Caco-2 (cell line): ENCODE results near the gene NR6A1. TPM values are rescaled to one million over a fixed set of nuclear protein-coding genes. Genes with fewer than 3 reads are reported as not detected.

Experiments used
- BruUV-seq: library from RNA; stranded (reverse); fragments of 400-500 nt; replicated peaks from 2 replicates; lab custom pipeline; 2021; lab: Mats Ljungman, UMichigan
- CTCF ChIA-PET: fragments of 300-600 bp; sonication (Branson Sonifier 250); formaldehyde crosslinking; loops from one replicate; lab custom pipeline; 2022; ENCODE audit warnings: antibody characterized with exemption; lab: Charles Lee
- POLR2A ChIA-PET: fragments of 300-600 bp; sonication (Branson Sonifier 250); formaldehyde crosslinking; loops from one replicate; lab custom pipeline; 2022; ENCODE audit warnings: antibody characterized with exemption; lab: Charles Lee
- DNase-seq, 2 experiments: peaks; one replicate each; pipeline versions ENCODE4 v3.0.0 to v3.0.0-alpha.2; 2020 to 2022
- H3K27me3 ChIP-seq: replicated peaks from 2 replicates; pipeline ENCODE4 v1.6.0; 2011; ENCODE audit warnings: low read length; ENCODE audit not compliant: control insufficient read depth, insufficient read depth
- H3K36me3 ChIP-seq: 2 replicates; pipeline ENCODE4 v1.5.1; 2011; ENCODE audit warnings: low read length; ENCODE audit not compliant: control insufficient read depth, insufficient read depth
- H3K4me1 ChIP-seq: fragments of 250-450 bp; sonication (Bioruptor Pico); 2 replicates; pipeline ENCODE4 v1.5.1; 2020; ENCODE audit warnings: mild to moderate bottlenecking
- H3K4me3 ChIP-seq: 2 replicates; pipeline ENCODE4 v1.5.1; 2011; ENCODE audit warnings: low read depth, mild to moderate bottlenecking, control low read depth, low read length
- H3K9me3 ChIP-seq: fragments of 250-450 bp; sonication (Bioruptor Pico); 2 replicates; pipeline ENCODE4 v1.5.1; 2020; ENCODE audit warnings: mild to moderate bottlenecking, moderate library complexity
- H3K27ac Mint-ChIP-seq: one replicate; pipeline ENCODE4 v1.8.0; 2022; ENCODE audit warnings: mixed read lengths; ENCODE audit not compliant: unreplicated experiment
- H3K27me3 Mint-ChIP-seq: one replicate; pipeline ENCODE4 v1.8.0; 2022; ENCODE audit warnings: mixed read lengths; ENCODE audit not compliant: insufficient read depth, unreplicated experiment
- H3K36me3 Mint-ChIP-seq: one replicate; pipeline ENCODE4 v1.8.0; 2022; ENCODE audit warnings: mild to moderate bottlenecking, mixed read lengths; ENCODE audit not compliant: insufficient read depth, unreplicated experiment
- H3K4me1 Mint-ChIP-seq: one replicate; pipeline ENCODE4 v1.8.0; 2022; ENCODE audit warnings: low read depth, mixed read lengths; ENCODE audit not compliant: unreplicated experiment
- H3K4me3 Mint-ChIP-seq: one replicate; pipeline ENCODE4 v1.8.0; 2022; ENCODE audit warnings: mild to moderate bottlenecking, moderate library complexity, mixed read lengths; ENCODE audit not compliant: unreplicated experiment
- H3K9me3 Mint-ChIP-seq: one replicate; pipeline ENCODE4 v1.8.0; 2022; ENCODE audit warnings: mixed read lengths; ENCODE audit not compliant: unreplicated experiment
- intact Hi-C: fragments of 100-400 bp; cut with micrococcal nuclease; formaldehyde crosslinking; loops from one replicate; pipeline ENCODE4 v1.10.0; 2022; ENCODE audit not compliant: unreplicated experiment
- total RNA-seq: library from RNA; stranded (reverse); gene quantifications from 2 replicates; pipeline ENCODE4 v1.2.3, GENCODE V29; 2022
- TF ChIP-seq, protein P1 (sequence below), 2 experiments: fragments of 200-600 bp in 1 of 2; IDR thresholded peaks; 1 replicate in 1 of 2; 2 replicates in 1 of 2; pipeline versions ENCODE4 v1.5.1 to v1.8.0; 2011 to 2022; ENCODE audit warnings: antibody characterized with exemption in 1 of 2, control low read depth in 1 of 2, inconsistent platforms in 1 of 2, low read depth in 1 of 2, low read length in 1 of 2, mild to moderate bottlenecking in 1 of 2, moderate library complexity in 1 of 2; ENCODE audit not compliant: insufficient read depth in 1 of 2, severe bottlenecking in 1 of 2, unreplicated experiment in 1 of 2

NR6A1 gene
- total RNA-seq, 1 experiment from 2014 or later, result 33.6 TPM

DNA sequence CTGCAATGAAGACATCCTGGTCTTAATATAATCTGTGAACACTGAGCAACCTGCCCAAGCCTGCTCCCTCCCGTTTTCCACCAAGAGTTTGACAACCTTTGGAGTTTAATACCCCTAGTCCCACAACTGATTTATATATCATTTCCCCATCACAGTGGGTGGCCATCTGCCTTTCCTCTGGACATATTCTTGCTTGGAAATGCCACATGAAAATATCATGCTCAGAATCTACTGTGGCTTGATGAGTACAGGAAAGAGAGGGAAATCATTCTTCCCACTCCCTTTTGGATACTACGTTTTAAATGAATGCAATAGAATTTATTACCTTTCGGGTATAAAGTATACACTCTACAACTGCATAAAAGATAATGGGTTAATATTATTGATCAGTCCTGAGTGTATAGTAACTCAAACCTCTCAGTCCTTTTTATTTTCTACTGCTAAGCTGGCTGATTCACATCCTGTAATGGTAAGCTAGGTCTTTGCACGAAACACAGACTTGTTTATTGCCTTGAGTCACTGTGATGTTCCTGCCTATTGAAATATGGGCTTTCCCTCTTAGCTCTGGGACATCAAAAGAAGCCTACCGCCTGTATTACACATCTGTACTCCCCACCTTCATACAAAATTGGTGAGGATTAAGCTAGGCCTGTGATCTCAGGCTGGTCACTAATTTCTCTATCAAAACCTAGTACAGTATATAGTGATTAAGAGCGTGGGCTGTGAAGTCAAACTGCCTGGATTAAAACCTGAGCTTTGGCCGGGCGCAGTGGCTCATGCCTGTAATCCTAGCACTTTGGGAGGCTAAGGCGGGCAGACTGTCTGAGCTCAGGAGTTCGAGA is 196.4 kb downstream of the NR6A1 start:
- no peak overlapping the region for H3K27ac Mint-ChIP-seq
- CTCF ChIA-PET, result interaction anchor here (1.8 kb wide), 1 partner anchor 42 kb away, joined by 3 read pairs; no protein-coding TSS in a partner anchor

GRCh38 chr9:124570942-124571666 is 200.0 kb downstream of the NR6A1 start:
- no peaks in the 10 kb centered on the region for H3K9me3 Mint-ChIP-seq
- BruUV-seq, result no TSS peak
- H3K9me3 ChIP-seq, result no peaks in the 10 kb centered on the region
- H3K4me3 Mint-ChIP-seq, result peak overlapping the region; percentile 1
- no peak overlapping the region for H3K4me3 ChIP-seq
- POLR2A ChIA-PET, result no interaction called here
- peaks cover 40% of the 10 kb centered on the region for H3K4me1 ChIP-seq
- peaks cover 46% of the 10 kb centered on the region for H3K4me1 Mint-ChIP-seq
- no peaks in the 10 kb centered on the region for H3K36me3 ChIP-seq
- H3K27me3 Mint-ChIP-seq, result no peaks in the 10 kb centered on the region
- no peaks in the 10 kb centered on the region for H3K27me3 ChIP-seq
- DNase-seq, result no peak
- peak overlapping the region; percentile 33 for H3K27ac Mint-ChIP-seq
- CTCF ChIA-PET, result interaction anchor here (0.6 kb wide), 1 partner anchor 46 kb away, joined by 3 read pairs; no protein-coding TSS in a partner anchor
- TF ChIP-seq, protein P1, sequence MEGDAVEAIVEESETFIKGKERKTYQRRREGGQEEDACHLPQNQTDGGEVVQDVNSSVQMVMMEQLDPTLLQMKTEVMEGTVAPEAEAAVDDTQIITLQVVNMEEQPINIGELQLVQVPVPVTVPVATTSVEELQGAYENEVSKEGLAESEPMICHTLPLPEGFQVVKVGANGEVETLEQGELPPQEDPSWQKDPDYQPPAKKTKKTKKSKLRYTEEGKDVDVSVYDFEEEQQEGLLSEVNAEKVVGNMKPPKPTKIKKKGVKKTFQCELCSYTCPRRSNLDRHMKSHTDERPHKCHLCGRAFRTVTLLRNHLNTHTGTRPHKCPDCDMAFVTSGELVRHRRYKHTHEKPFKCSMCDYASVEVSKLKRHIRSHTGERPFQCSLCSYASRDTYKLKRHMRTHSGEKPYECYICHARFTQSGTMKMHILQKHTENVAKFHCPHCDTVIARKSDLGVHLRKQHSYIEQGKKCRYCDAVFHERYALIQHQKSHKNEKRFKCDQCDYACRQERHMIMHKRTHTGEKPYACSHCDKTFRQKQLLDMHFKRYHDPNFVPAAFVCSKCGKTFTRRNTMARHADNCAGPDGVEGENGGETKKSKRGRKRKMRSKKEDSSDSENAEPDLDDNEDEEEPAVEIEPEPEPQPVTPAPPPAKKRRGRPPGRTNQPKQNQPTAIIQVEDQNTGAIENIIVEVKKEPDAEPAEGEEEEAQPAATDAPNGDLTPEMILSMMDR (IDR thresholded peaks at IDR 0.05; ENCODE audit: insufficient read depth in 1 of 2, low read depth in 1 of 2, low read length in 1 of 2, severe bottlenecking in 1 of 2, unreplicated experiment in 1 of 2), result no peak
- intact Hi-C loops, result loop anchor here (2.0 kb wide), 1 partner anchor 24 kb away; no protein-coding TSS in a partner anchor
- H3K36me3 Mint-ChIP-seq, result peaks cover 11% of the 10 kb centered on the region

More for the DNA sequence above, 196.4 kb downstream of the NR6A1 start:
- Mint-ChIP-seq H3K9me3 (no peaks in the 10 kb centered on the region), H3K4me3 (no peak overlapping the region), H3K36me3 (peaks cover 5% of the 10 kb centered on the region), H3K4me1 (peaks cover 40% of the 10 kb centered on the region), H3K27me3 (no peaks in the 10 kb centered on the region)
- DNase-seq, result no peak
- H3K9me3 ChIP-seq, result no peaks in the 10 kb centered on the region
- no TSS peak for BruUV-seq
- H3K4me1 ChIP-seq, result peaks cover 20% of the 10 kb centered on the region
- intact Hi-C loops, result no loop called here
- no peaks in the 10 kb centered on the region for H3K27me3 ChIP-seq
- TF ChIP-seq, protein P1 (IDR thresholded peaks at IDR 0.05; ENCODE audit: insufficient read depth in 1 of 2, low read depth in 1 of 2, low read length in 1 of 2, severe bottlenecking in 1 of 2, unreplicated experiment in 1 of 2), result no peak
- no peaks in the 10 kb centered on the region for H3K36me3 ChIP-seq
- no peak overlapping the region for H3K4me3 ChIP-seq
- POLR2A ChIA-PET, result interaction anchor here (0.5 to 0.8 kb wide), 2 partner anchors 8 to 22 kb away, joined by 3 to 6 read pairs; no protein-coding TSS in a partner anchor

DNA sequence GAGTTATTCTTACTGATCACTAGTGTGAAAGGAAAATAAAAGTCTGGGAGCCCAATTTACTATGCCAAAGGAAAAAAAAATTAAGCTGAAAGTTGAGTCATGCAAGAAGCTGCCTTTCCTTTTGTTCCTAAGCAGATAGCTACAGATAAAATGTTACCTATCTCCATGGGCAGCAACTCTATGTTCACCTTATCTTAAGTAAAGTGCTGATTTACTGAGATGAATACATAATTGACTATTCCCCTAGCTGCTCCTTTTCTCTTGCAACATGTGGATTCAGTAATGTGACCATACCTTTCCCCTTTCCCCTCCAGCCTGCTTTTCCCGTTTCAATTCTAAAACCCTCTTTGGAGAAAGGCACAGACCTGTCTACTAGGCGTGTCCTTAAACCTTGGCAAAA is 201.2 kb downstream of the NR6A1 start:
- peaks cover 46% of the 10 kb centered on the region for H3K4me1 Mint-ChIP-seq
- ChIA-PET CTCF (interaction anchor here (0.9 kb wide), 2 partner anchors 19 to 33 kb away, joined by 3 read pairs; no protein-coding TSS in a partner anchor), POLR2A (no interaction called here)
- DNase-seq, result peak in 1 of 2 experiments; percentile 29
- Histone ChIP-seq H3K9me3 (no peaks in the 10 kb centered on the region), H3K27me3 (no peaks in the 10 kb centered on the region), H3K36me3 (no peaks in the 10 kb centered on the region), H3K4me1 (peaks cover 40% of the 10 kb centered on the region), H3K4me3 (no peak overlapping the region)
- BruUV-seq, result no TSS peak
- H3K27me3 Mint-ChIP-seq, result no peaks in the 10 kb centered on the region
- H3K4me3 Mint-ChIP-seq, result peak overlapping the region; percentile 26
- intact Hi-C loops, result loop anchor here (2.0 kb wide), 1 partner anchor 25 kb away; no protein-coding TSS in a partner anchor
- peaks cover 11% of the 10 kb centered on the region for H3K36me3 Mint-ChIP-seq
- H3K9me3 Mint-ChIP-seq, result no peaks in the 10 kb centered on the region
- peak overlapping the region; percentile 88 for H3K27ac Mint-ChIP-seq
- TF ChIP-seq, protein P1 (IDR thresholded peaks at IDR 0.05; ENCODE audit: insufficient read depth in 1 of 2, low read depth in 1 of 2, low read length in 1 of 2, severe bottlenecking in 1 of 2, unreplicated experiment in 1 of 2), result no peak
